OCI-LY1 (cell line): ENCODE measurements around the gene PGLYRP1.

Experiments used
- H2AFZ ChIP-seq: fragments of 200-600 bp; sonication (generic), shearing (Covaris generic); 2 replicates; pipeline ENCODE4 v1.6.0; 2014; ENCODE audit warnings: antibody characterized with exemption, mild to moderate bottlenecking, low read length
- H3F3A ChIP-seq: fragments of 200-600 bp; sonication (generic), shearing (Covaris generic); 2 replicates; pipeline ENCODE4 v1.6.0; 2014; ENCODE audit warnings: mild to moderate bottlenecking, antibody characterized with exemption, low read length, moderate library complexity; ENCODE audit not compliant: insufficient read depth
- H3K27ac ChIP-seq: fragments of 200-600 bp; sonication (generic); 2 replicates; pipeline ENCODE4 v1.5.1; 2014; ENCODE audit warnings: low read length, mixed run types, mild to moderate bottlenecking, low read depth; ENCODE audit not compliant: poor library complexity, severe bottlenecking
- H3K27me3 ChIP-seq: fragments of 200-600 bp; sonication (generic); 2 replicates; pipeline ENCODE4 v1.6.0; 2014; ENCODE audit warnings: antibody characterized with exemption, mild to moderate bottlenecking, low read length, moderate library complexity; ENCODE audit not compliant: insufficient read depth
- H3K36me3 ChIP-seq: fragments of 200-600 bp; sonication (generic); 2 replicates; pipeline ENCODE4 v1.6.1; 2014; ENCODE audit warnings: mild to moderate bottlenecking, antibody characterized with exemption, low read length, moderate library complexity, mixed read lengths; ENCODE audit not compliant: insufficient read depth
- H3K4me1 ChIP-seq: fragments of 200-600 bp; sonication (generic); 2 replicates; pipeline ENCODE4 v1.5.1; 2014; ENCODE audit warnings: mild to moderate bottlenecking, low read length, moderate library complexity; ENCODE audit not compliant: insufficient read depth, severe bottlenecking
- H3K4me2 ChIP-seq: fragments of 200-600 bp; sonication (generic), shearing (Covaris generic); 2 replicates; pipeline ENCODE4 v1.6.1; 2014; ENCODE audit warnings: low read length
- H3K4me3 ChIP-seq: fragments of 200-600 bp; sonication (generic); 2 replicates; pipeline ENCODE4 v1.5.1; 2014; ENCODE audit warnings: low read length, low read depth, mild to moderate bottlenecking, mixed read lengths; ENCODE audit not compliant: poor library complexity, severe bottlenecking
- H3K79me2 ChIP-seq: fragments of 200-600 bp; shearing (Covaris generic); 2 replicates; pipeline ENCODE4 v1.6.1; 2016; ENCODE audit warnings: mixed run types, low read length, mixed read lengths; ENCODE audit not compliant: insufficient read depth
- H3K9ac ChIP-seq: fragments of 200-600 bp; sonication (generic), shearing (Covaris generic); 2 replicates; pipeline ENCODE4 v1.6.1; 2014; ENCODE audit warnings: mild to moderate bottlenecking, low read length, mixed read lengths
- H3K9me2 ChIP-seq: fragments of 200-600 bp; sonication (generic), shearing (Covaris generic); 2 replicates; pipeline ENCODE4 v1.6.1; 2014; ENCODE audit warnings: low read depth, mild to moderate bottlenecking, low read length, mixed read lengths
- H3K9me3 ChIP-seq: fragments of 200-600 bp; shearing (Covaris generic); 2 replicates; pipeline ENCODE4 v1.6.1; 2014; ENCODE audit warnings: low read length, mixed read lengths
- H4K20me1 ChIP-seq: fragments of 200-600 bp; sonication (generic), shearing (Covaris generic); 2 replicates; pipeline ENCODE4 v1.6.0; 2016; ENCODE audit warnings: mild to moderate bottlenecking, low read length; ENCODE audit not compliant: insufficient read depth
- CTCF ChIP-seq: fragments of 200-600 bp; sonication (generic), shearing (Covaris generic); IDR thresholded peaks from 2 replicates; pipeline ENCODE4 v1.5.1; 2017; ENCODE audit warnings: mild to moderate bottlenecking, antibody characterized with exemption, low read length, moderate library complexity, mixed read lengths
- EZH2 ChIP-seq: fragments of 200-600 bp; sonication (generic), shearing (Covaris generic); IDR thresholded peaks from 2 replicates; pipeline ENCODE4 v1.8.0; 2017; ENCODE audit warnings: borderline replicate concordance, mixed run types, mild to moderate bottlenecking, antibody characterized with exemption, low read length, moderate library complexity, mixed read lengths

The PGLYRP1 gene

GRCh38 chr19:46023311-46023779, 492 bp upstream of the PGLYRP1 start:
- Histone ChIP-seq H3K27me3 (no peaks in the 10 kb centered on the region), H4K20me1 (no peaks in the 10 kb centered on the region), H3K4me1 (no peaks in the 10 kb centered on the region), H3K9me2 (no peaks in the 10 kb centered on the region), H3F3A (no peaks in the 10 kb centered on the region), H2AFZ (no peak overlapping the region), H3K9ac (no peak overlapping the region), H3K27ac (no peak overlapping the region), H3K9me3 (no peaks in the 10 kb centered on the region), H3K36me3 (peaks cover 3% of the 10 kb centered on the region; the same call in 1 of the 2 replicates), H3K4me2 (no peak overlapping the region), H3K4me3 (no peak overlapping the region), H3K79me2 (no peaks in the 10 kb centered on the region)
- TF ChIP-seq EZH2: no peak
- no peak for TF ChIP-seq CTCF

- H3K79me2 ChIP-seq: no peaks in the 10 kb centered on the region
- no peak overlapping the region for H3K9ac ChIP-seq
- no peak overlapping the region for H3K4me2 ChIP-seq
- H3K27ac ChIP-seq: no peak overlapping the region
- no peak overlapping the region for H2AFZ ChIP-seq
- no peaks in the 10 kb centered on the region for H3K4me1 ChIP-seq
- H3K36me3 ChIP-seq: peaks cover 8% of the 10 kb centered on the region; the same call in 1 of the 2 replicates
- H3K9me3 ChIP-seq: no peaks in the 10 kb centered on the region
- H4K20me1 ChIP-seq: no peaks in the 10 kb centered on the region
- H3K9me2 ChIP-seq: no peaks in the 10 kb centered on the region
- no peak for TF ChIP-seq EZH2
- no peak for TF ChIP-seq CTCF
- H3F3A ChIP-seq: no peaks in the 10 kb centered on the region
- H3K4me3 ChIP-seq: no peak overlapping the region
- no peaks in the 10 kb centered on the region for H3K27me3 ChIP-seq
Observed at GRCh38 chr19:46022061-46022430, 807 bp downstream of the PGLYRP1 start.

- Histone ChIP-seq H3K27ac (no peak overlapping the region), H3K36me3 (peaks cover 8% of the 10 kb centered on the region; the same call in 1 of the 2 replicates), H3K9me2 (no peaks in the 10 kb centered on the region), H3K9me3 (no peaks in the 10 kb centered on the region), H3K4me2 (no peak overlapping the region), H2AFZ (no peak overlapping the region), H3K4me3 (no peak overlapping the region), H3K9ac (no peak overlapping the region), H3K79me2 (no peaks in the 10 kb centered on the region), H4K20me1 (no peaks in the 10 kb centered on the region), H3F3A (no peaks in the 10 kb centered on the region), H3K27me3 (no peaks in the 10 kb centered on the region), H3K4me1 (no peaks in the 10 kb centered on the region)
- TF ChIP-seq CTCF (no peak), EZH2 (no peak)
Observed at GRCh38 chr19:46021531-46022041, 1.3 kb downstream of the PGLYRP1 start.
